Neural progenitor cell (in vitro differentiated cells): ENCODE measurements around the gene RNLS.

Experiments
- CTCF ChIP-seq: fragments of 200-600 bp; sonication (generic); IDR thresholded peaks from 2 replicates; pipeline ENCODE4 v1.5.1; 2017; ENCODE audit warnings: antibody characterized with exemption, mild to moderate bottlenecking
- EZH2phosphoT487 ChIP-seq: fragments of 200-600 bp; sonication (generic); IDR thresholded peaks from 2 replicates; pipeline ENCODE4 v1.6.1; 2017; ENCODE audit warnings: antibody characterized with exemption

GRCh38 chr10:88528806-88529570, 54.1 kb downstream of the RNLS start:
- TF ChIP-seq CTCF: no peak
- TF ChIP-seq EZH2phosphoT487: no peak
